HG03354 (cell line): ENCODE results near the gene TDP2.
"Not testable (repeated sequence)": the region's sequence is repeated elsewhere in the genome, so short reads cannot be mapped to it uniquely, and the experiment has no call there.

ENCODE experiments used
- ATAC-seq: cut with Tn5 transposase; IDR thresholded peaks from one replicate; pipeline ENCODE4 v1.9.1; 2021; ENCODE audit warnings: mild to moderate bottlenecking; ENCODE audit not compliant: unreplicated experiment, poor library complexity, severe bottlenecking

TDP2 gene

DNA sequence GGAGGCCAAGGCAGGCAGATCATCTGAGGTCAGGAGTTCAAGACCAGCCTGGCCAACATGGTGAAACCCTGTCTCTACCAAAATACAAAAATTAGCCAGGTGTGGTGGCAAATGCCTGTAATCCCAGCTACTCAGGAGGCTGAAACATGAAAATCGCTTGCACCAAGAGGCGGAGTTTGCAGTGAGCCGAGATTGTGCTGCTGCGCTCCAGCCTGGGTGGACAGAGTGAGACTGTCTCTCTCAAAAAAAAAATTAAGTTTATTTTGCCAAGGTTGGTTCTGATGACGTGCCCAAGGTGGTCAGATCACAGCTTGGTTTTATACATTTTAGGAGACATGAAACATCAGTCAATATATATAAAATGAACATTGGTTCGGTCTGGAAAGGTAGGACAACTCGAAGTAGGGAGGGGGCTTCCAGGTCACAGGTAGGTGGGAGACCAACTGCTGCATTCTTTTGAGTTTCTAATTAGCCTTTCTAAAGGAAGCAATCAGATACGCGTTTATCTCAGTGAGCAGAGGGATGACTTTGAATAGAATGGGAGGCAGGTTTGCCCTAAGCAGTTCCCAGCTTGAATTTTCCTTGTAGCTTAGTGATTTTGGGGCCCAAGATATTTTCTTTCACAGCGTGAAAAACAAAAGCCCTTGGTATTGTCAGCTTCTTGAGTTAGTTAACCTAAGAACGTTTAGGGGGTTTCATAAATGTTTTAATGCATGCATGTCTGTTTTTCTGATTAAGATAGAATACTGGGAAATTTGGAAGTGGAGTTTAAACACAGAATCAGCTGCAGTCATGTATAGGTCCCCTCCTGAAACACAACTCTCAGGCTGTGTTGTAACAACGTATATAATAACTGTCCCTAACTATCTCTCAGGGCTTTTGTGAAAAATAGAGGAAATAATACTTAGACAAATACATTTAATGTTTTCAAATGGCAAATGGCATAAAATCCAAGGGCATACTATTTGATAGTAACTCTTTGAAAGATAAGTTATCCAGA is 16.9 kb upstream of the TDP2 start:
- ATAC-seq: no peak

DNA sequence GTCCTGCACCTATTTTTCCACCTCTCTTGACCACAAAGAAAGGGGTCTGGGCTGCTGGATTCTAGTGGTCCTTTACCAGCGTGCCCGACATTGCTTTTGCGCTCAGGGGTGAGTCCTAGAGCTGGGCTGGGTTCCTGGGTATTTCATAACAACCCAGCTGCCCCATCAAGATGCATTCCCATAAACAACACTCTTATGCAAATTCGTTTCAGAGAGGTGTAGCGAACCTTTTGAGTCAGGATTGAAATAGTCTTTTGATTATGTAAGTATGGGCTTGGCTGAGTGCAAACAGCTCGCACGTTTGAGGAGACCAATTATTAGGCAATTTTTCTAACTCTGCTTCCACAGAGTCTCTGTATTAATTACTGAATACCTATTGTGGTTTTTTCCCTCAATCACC is 13.9 kb upstream of the TDP2 start:
- ATAC-seq: no peak

DNA sequence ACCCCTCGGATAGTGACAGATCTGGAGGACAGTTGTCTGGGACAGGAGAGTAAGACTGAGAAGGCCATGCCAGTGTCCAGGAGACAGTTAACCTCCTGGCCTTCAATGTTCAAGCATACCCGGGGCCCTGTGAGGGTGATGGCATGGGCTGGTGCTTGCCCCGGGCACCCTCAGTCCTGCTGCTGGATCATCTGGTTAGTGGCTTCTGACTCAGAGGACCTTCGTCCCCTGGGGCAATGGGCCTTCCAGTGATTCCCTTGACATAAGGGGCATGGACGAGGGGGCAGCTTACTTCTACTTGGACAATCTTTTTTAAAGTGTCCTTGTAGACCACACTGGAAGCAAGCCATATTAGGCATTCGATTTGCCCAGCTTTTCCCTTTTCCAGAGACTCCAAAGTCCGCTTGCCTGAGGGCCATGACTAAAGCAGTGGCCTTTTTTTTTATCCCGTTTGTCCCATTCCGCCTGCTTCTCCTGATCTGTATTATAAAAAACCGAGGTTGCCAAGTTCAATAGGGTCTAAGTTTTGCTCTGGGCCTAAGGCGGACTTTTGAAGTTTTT is 12.2 kb upstream of the TDP2 start:
- ATAC-seq: not testable (repeated sequence)

DNA sequence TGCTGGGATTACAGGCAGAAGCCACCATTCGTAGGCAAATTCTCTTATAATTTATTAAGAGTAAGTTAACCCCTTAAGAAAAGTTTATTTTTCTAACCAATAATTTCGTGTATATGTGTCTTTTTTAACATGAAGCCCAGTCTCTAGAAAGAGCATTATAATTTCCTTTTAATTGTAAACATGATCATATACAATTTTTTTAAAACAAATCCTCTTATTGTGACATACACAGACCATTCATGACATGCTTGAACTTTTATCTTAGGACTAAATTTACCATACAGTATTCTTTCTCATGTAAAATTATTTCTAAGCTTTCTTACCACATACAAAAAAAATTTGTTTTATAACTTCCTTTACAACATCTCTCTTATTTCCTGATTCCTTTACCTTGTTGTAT is 6.9 kb upstream of the TDP2 start:
- ATAC-seq: no peak

DNA sequence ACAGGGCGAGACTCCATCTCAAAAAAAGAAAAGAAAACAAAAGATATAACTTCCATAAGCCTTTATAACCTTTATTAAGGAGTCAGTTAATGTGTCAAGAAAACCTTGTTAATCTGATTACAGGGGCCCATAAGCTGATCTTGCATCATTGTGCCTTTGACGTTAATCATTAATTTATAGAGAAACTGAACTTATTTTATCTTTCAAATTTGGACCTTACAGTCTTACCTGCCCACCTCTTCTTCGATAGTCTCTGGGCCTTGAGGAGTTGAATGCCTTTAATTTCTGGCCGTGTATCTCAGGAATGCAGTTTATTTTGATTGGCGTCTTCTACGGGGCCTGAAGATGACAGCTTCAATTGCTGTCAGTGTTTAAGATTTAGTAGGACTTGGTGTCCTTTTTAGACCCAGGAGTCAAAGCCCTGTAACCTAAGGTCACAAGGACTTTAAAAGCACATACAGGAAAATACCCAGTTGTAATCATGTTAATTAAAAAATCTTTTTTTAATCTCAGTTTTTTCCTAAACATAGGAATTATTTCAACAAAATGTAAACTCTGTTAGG is 6.0 kb upstream of the TDP2 start:
- ATAC-seq: no peak

DNA sequence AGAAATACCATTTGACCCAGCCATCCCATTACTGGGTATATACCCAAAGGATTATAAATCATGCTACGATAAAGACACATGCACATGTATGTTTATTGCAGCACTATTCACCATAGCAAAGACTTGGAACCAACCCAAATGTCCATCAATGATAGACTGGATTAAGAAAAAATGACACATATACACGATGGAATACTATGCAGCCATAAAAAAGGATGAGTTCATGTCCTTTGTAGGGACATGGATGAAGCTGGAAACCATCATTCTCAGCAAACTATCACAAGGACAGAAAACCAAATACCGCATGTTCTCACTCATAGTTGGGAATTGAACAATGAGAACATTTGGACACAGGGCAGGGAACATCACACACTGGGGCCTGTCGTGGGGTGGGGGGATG is 4.4 kb upstream of the TDP2 start:
- not testable (repeated sequence) for ATAC-seq

DNA sequence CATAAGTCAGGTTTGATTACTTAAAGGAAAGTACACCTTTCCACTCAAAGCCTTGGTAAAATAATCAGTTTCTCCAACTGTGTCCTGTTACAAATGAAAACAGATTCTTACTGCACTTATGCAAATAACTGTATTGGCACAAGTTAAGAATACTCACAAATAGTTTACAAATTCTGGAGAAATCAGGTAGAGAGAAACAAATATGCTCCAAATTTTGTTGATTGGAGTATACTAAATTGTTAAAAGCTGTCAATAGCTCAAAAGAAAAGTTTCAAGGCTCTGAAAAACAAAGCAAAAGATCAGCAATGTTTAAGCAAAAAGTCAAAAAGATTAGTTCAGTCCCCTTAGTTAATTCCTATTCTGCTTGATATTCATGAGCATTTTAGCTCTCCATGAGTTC is 3.8 kb upstream of the TDP2 start:
- ATAC-seq: not testable (repeated sequence)

DNA sequence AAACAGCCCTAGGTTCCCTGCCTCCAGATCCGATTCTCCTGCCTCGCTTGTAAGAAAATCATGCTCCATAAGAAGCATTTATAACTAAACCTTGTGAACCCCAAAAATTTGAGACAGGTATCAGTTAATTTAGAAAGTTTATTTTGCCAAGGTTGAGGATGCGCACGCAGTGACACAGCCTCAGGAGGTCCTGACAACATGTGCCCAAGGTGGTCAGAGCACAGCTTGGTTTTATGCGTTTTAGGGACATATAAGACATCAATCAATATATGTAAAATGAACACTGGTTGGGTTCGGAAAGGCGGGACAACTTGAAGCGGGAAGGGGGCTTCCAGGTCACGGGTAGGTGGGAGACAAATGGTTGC is 2.3 kb upstream of the TDP2 start:
- no peak for ATAC-seq

DNA sequence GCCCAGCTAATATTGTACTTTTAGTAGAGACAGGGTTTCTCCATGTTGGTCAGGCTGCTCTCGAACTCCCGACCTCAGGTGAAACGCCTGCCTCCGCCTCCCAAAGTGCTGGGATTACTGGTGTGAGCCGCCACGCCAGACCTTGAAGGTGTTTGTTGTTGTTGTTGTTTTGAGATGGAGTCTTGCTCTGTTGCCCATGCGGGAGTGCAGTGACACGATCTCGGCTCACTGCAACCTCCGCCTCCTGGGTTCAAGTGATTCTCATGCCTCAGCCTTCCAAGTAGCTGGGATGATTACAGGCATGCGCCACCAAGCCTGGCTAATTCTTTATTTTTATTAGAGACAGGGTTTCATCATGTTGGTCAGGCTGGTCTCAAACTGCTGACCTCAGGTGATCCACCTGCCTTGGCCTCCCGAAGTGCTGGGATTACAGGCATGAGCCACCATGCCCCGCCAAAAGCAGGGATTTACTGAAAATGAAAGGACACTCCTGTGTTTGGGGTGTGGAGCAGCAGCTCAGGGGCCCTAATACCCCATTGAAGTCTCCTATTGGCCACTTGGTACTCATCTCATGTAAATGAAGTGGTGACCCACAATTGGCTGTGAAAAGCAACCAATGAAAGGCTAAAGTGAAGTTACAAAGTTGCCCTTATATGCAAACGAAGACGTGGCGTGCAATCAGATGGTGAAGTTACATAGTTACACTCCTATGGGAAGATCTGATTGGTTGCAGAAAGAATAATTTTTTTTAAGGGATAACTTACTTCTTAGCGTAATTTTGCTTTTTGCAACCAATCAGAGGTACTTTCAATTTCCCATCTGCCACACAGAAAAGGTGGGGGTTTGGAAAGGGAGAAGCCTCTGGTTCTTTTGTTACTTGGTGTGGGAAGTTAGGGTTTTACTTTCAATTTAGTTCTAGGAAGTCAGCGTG is 1.6 kb upstream of the TDP2 start:
- not testable (repeated sequence) for ATAC-seq

DNA sequence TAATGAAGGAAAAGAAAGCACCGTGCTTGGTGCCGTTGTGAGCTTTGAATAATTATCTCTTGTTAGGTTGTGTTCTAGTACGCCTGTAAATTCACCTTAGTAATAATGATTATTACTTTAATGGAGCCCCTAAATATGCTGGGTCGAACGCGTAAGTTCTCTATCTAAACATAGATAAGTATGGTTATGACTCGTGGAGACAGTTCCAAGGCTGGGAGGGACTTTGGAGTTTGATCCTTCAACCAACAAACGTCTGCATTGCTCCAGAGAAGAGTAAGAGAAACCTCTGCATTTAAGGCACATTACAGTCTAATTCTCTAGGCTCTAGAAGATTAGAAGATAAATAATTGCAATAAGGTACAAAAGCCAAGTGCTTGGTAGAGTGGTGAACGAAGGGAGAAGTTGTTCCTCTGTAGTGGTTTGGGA is 692 bp upstream of the TDP2 start:
- peak; percentile 5 for ATAC-seq

DNA sequence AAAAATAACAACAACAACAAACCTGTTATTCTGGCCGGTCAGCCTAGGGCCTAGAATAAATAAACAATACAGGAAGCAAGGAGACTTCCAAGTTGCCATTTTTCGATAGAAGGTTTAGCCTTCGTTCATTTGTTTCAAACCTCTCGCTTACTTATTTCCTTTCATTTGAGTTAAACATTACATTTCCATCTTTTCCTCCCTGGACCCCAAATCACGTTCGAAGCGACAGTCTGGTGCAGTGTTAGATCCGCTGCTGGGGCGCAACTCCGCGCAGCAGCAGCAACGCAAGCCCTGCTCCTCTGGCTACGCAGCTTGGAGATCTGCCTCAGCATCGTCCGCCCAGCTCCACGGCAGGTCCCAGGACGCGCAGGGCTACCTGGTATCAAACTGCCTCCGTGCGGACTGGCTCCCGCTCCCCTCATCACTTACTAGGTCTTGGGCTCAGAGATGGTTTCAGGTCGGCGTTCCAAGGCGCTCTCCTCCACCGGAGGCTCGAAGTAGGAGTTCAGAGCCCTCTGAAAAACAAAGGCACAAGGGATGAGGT is 530 bp downstream of the TDP2 start:
- peak; percentile 41 for ATAC-seq

DNA sequence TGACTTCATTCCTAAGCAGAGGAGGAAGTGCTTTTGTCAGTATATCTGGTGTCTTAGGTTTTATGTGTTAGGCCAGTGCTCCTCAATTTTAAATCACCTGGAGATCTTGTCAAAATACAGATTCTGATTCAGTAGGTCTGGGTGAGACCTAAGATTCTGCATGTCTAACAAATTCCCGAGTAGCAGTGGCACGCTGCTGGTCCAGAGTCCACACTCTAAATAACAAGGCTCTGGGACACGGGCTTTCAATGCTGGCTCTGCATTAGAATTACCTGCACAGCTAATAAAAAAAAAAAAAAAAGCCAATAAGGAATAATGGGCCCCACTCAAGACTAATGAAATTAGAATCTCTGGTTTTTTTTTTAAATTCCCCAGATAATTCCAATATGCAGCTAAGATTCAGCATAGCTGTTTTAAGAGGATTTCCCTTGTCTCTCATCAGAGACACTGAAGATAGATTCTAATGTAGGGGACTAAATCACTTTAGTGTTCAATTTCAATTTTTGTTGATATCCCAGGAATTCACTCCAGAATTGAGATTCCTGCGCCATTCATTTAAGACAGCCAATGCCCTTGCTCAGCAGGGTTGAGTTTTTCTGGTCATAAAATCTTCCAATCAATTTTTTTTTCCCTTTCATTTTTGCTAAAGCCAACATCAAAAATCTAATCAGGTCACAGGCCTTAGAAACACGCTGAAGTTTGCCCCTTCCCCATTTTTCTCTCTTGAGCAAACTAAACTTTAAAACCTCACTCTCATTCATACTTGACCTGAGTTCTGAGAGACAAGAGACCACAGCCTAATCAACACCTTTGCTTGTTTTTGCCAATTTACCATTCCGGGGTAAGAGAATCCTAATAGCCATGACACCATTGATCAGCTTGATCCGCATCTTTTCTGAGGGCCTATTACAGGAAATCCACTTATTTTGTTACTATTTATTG is 2.4 kb downstream of the TDP2 start:
- ATAC-seq: no peak

DNA sequence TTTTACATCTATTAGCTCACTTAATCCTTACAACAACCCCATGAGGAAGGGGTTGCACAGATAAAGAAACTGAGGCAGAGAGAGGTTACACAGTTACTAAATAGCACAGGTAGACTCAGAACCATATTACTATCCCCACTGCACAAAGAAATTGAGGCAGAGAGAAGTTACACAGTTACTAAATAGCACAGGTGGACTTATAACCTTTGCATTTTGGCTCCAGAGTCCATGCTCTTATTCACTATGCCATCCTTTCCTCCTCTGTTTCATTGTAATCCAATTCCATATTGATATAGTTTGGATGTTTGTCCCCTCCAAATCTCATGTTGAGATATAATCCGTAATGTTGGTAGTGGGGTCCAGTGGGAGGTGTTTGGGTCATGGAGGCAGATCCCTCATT is 3.5 kb downstream of the TDP2 start:
- no peak for ATAC-seq

DNA sequence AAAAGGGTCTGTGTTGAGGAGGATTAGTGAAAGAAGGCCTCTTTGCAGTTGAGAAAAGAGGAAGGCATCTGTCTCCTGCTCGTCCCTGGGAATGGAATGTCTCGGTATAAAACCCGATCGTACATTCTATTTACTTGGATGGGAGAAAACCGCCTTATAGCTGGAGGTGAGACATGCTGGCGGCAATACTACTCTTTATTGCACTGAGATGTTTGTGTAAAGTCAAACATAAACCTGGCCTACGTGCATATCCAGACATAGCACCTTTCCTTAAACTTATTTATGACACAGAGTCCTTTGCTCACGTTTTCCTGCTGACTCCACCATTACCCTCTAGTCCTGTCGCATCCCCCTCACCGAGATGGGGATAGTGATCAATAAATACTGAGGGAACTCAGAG is 4.5 kb downstream of the TDP2 start:
- ATAC-seq: no peak

DNA sequence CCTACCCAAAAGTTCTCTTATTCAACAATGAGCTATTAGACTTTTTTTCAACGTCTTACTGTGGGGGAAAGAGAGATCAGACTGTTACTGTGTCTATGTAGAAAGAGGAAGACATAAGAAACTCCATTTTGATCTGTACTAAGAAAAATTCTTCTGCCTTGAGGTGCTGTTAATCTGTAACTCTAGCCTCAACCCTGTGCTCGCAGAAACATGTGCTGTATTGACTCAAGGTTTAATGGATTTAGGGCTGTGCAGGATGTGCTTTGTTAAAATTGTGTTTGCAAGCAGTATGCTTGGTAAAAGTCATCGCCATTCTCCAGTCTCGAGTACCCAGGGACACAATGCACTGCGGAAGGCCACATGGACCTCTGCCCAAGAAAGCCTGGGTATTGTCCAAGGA is 4.9 kb downstream of the TDP2 start:
- ATAC-seq: not testable (repeated sequence)

DNA sequence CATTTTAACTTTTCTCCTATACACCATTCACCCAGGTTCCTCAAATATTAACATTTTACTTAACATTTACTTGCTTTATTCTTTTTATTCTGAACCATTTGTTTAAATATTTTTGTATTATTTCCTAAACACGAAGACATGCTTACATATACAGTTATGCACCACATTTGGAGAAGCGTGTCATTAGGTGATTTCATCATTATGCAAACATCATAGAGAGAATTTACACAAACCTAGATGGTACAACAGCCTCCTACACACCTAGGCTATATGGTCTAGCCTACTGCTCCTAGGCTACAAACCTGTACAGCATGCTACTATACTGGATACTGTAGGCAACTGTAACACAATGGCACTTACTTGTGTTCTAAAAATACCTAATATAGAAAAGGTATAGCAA is 6.6 kb downstream of the TDP2 start:
- no peak for ATAC-seq

DNA sequence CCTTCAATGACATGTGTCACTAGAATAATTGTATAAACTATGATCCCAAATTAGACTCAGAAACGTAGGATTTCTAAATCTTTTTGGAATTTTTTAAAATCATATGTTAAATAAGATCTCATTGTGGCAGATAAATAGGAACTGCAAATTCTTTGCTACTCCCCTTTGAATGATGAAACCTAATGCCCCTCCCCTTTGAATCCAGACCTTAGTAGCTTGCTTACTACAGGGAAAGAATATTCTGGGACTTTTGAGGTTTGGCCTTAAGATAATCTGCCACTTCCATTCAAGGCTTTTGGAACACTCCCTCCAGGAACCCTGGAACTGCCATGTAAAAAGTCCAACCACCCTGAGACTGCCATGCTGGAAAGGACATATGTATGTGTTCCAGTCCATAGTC is 7.1 kb downstream of the TDP2 start:
- no peak for ATAC-seq
